ENCODE measurements around the gene TBC1D17. TPM values are rescaled to one million over a fixed set of nuclear protein-coding genes. Genes with fewer than 3 reads are reported as not detected.

Gene TBC1D17
- 26.9 TPM for total RNA-seq

DNA sequence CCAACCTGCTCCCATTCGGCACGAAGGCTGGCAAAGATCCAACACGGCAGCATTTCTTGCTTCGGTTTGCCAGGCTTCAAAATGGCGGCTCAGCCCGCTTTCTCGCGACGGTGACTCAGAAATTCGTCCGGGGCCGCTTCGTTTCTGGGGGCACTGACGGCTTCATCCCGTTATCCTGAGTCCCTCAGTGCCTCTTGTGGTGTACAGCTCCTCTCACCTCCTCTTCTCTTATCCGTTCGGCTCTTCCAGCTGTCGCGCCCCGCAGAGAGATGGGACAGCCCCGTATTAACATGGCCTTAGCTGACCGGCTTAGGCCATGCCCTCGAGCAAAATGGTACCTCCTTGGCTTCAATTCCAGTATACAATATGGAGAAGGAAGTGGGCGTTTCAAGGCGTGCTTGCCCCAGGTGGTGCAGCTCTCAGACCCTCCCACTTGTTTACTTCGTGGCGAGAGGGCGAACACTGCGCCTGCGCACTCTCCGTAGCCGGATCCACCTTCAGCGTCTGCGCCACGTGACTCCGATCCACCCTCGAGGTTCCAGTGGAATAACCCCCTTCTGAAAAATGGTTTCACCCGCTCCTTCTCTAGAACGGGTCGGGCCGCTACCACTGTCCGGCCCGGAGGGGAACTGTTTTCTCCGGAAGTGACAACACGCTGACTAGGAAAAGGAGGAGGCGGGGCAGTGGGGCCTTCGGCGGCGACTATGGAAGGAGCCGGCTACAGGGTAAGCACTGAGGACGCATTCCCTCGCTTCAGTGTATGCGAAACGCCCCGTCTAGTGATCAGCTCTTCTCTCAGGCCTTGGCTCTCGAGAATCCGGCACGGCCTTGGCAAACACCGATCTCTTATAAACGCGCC is at the start of gene TBC1D17, which contains the start of gene AKT1S1:
Gene TBC1D17, plus strand, starts transcription at position 683 of the 859 bp plus-strand sequence. Its CDS starts 22 bp downstream, at position 705.
Gene AKT1S1, minus strand, starts transcription at position 336 of the 859 bp plus-strand sequence. CDS start 4,060 bp downstream, outside the sequence.

DNA sequence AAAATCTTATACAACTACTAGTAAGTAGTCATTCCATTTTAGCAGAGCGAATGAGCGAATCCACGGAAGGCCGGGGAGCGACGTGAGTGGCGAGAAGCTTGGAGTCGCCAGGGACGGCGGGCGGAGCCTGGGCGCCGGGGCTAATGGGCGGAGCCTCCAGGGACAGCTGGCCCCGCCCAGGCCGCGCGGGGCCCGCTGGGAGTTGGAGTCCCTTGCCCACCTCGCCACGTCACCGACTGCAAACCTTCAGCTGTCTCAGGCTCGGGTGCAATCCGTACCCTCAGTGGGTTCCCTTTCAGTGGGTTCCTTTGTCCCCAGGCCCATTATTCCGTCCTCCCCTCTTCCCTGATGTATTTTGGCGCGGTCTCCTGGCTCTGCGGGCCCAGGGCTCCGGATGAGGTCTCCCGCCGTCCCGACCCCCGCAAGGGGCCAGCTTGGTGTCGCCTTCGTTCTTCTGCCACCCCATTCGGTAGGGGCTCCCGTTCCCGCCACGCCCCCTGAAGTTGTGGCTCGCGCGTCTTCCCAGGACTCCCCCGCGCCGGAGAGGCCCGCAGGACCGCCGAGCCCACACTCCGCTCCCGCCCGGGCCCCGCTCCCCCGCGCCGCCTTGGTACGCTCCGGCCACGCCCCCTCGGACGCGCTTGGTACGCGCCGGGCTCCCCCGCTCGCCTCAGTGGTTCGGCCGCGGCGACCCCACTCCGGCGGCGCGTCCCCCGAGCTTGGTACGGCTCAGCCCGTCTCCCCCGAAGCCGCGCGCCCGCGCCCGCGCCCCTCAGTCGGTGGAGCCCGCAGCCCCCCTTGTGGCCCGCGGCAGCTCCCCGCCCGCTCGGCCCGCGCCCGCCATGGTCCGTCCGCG is 26.8 kb upstream of the TBC1D17 start, which contains the start of gene PTOV1:
Gene PTOV1, plus strand, starts transcription at position 673 of the 856 bp plus-strand sequence.

DNA sequence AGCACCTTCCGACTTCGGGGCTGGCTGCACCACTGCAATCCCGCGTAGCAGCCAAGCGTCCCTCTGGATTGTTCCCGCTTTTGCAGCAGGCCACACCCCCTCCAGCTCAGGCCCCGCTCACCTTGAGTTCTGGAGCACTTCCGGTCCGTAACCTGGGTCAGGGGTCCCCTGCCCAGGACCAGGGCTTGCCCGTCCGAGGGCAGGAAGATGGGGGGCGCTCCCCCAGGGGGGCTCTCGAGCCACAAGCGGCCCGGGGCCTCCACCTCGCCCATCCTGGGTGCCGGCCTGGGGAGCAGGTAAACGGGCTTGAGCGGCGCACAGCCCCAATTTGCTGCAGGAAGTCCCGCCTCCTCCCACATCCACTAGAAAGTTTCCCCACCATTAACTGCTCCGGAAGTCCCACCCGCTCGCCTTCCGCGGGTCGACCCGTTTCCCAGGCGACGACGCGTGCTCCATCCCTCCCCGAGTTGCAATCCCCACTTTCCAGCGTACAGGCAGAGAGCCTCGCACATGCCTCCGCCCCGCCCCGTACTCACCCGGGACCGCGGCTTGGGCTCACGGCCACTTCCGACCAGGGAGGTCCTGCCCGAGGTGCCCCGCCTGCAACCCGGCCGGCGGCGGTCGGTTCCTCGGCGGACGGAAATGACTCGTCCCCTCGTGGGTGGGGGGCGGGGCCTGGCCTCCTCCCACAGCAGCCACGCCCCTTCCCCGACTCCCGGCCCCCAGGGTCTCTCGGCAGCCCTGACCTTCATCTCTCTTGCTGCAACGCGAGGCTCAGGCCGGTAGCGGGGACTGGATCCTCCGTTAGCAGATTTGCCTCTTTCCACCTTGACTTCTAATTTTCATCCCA is 10.3 kb upstream of the TBC1D17 start, which contains the start of gene PNKP:
Gene PNKP, minus strand, starts transcription at position 644 of the 850 bp plus-strand sequence. Its CDS starts 372 bp downstream, at position 272.

DNA sequence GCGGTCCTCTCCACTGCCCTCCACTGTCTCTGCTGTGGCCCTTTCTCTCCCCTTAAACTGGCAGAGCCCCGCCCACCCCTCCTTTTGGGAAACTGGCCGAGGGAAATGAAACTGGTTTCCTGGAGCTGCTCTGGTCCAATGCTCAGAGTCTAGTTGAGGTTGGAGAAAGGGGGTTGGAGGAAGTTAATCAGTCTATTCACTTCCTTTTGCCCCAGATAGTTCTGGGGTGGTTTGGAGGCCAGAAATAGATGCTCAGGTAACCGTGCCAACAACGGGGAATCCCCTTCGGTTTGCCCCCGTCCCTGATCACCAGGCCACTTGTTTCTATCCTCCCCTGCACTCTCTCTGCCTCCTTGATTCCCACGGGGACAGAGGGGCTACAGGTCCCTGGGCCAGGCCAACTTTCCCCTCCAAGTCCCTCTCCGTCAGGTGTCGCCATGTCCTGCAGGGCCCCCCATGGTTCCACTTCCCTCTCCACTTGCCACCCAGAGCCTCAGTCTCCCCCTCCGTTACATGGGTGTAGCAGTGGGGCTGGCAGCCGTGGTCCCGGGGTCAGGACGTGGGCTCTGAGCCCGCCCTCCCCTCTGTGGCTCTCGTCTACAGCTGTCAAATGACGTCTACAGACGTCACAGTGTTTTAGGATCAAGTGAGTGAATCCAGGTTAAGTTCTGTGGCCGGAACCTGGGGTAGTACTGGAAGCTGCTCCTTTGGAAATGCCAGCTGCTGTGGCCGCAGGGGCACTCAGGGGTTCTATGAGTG is 19.5 kb downstream of the TBC1D17 start, which contains the start of gene IL4I1:
Gene IL4I1, minus strand, starts transcription at position 25 of the 759 bp plus-strand sequence. CDS start 727 bp downstream, outside the sequence.

DNA sequence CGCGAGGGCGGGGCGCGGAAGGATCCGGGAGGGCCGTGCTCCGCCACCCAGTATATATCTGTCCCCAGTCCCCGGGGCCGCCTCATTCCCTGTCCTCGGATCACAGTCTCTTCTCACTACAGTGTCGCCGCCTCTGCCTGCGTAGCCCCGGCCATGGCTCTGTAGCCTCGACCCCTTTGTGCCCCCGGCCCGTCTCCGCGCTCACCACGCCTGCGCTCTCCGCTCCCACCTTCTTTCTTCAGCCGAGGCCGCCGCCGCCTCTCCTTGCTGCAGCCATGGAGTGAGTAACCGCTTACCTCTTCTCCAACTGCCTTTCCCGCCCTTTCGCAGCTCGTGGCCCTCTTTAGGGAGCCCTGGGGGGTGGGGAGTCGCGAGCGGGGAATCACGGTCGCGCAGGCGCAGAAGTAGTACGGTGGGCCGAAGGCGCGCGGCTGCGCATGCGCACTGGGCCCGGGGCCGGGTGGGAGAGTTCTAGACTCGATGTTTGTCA is 51.7 kb downstream of the TBC1D17 start, which contains the start of the genes ATF5 and NUP62:
Gene ATF5, plus strand, starts transcription at position 85 of the 490 bp plus-strand sequence. CDS start 1,646 bp downstream, outside the sequence.
Gene NUP62, minus strand, starts transcription at position 384 of the 490 bp plus-strand sequence. CDS start 19,697 bp downstream, outside the sequence.

Small RNA genes within 50 kb of the gene (small RNA-seq; reads per million reads assigned to genes)
- not detected for gene MIR4749 (ENCODE audit: low replicate concordance)

Other genes with a start within 250 kb of the TBC1D17 start
- gene RRAS, start 237.6 kb upstream of the TBC1D17 start, total RNA-seq: 14.7 TPM
- gene SCAF1, start 235.5 kb upstream of the TBC1D17 start, total RNA-seq: 30.1 TPM
- 52.4 TPM for gene IRF3, start 211.8 kb upstream of the TBC1D17 start, total RNA-seq
- gene BCL2L12, start 211.8 kb upstream of the TBC1D17 start, total RNA-seq: 13.0 TPM
- gene PRMT1, start 200.4 kb upstream of the TBC1D17 start, total RNA-seq: 246 TPM
- gene ADM5, start 188.1 kb upstream of the TBC1D17 start, total RNA-seq: 0.76 TPM
- gene CPT1C, start 186.6 kb upstream of the TBC1D17 start, total RNA-seq: 10.9 TPM
- 0.18 TPM for gene TSKS, start 114.4 kb upstream of the TBC1D17 start, total RNA-seq
- 93.1 TPM for gene AP2A1, start 110.7 kb upstream of the TBC1D17 start, total RNA-seq
- gene FUZ, start 64.4 kb upstream of the TBC1D17 start, total RNA-seq: 29.6 TPM
- gene MED25, start 59.4 kb upstream of the TBC1D17 start, total RNA-seq: 47.2 TPM
- gene PTOV1, start 26.5 kb upstream of the TBC1D17 start, total RNA-seq: 167 TPM
- gene PNKP, start 10.1 kb upstream of the TBC1D17 start, total RNA-seq: 65.4 TPM
- 12.1 TPM for gene AKT1S1, start 347 bp upstream of the TBC1D17 start, total RNA-seq
- gene IL4I1, start 19.2 kb downstream of the TBC1D17 start, total RNA-seq: 2.2 TPM
- 5.7 TPM for gene ATF5, start 51.5 kb downstream of the TBC1D17 start, total RNA-seq
- gene NUP62, start 51.8 kb downstream of the TBC1D17 start, total RNA-seq: 47.2 TPM
- 13.3 TPM for gene SIGLEC11, start 83.5 kb downstream of the TBC1D17 start, total RNA-seq
- gene VRK3, start 147.7 kb downstream of the TBC1D17 start, total RNA-seq: 32.6 TPM
- gene ZNF473, start 148.3 kb downstream of the TBC1D17 start, total RNA-seq: 8.2 TPM

All from metanephros (tissue), 2 donors.